ENCODE measurements around the gene KCNE5.
"Not testable (repeated sequence)": the region's sequence is repeated elsewhere in the genome, so short reads cannot be mapped to it uniquely, and the experiment has no call there.

The KCNE5 gene

GRCh38 chrX:109622270-109622669 is 2.7 kb downstream of the KCNE5 start:
- no peaks in the 10 kb centered on the region for H3K36me3 ChIP-seq (ENCODE audit: control insufficient read depth in 2 of 2, insufficient read depth in 2 of 2, low read length in 2 of 2)
- H3K27me3 ChIP-seq (ENCODE audit: control insufficient read depth in 2 of 2, insufficient read depth in 2 of 2, low read length in 2 of 2): no peaks in the 10 kb centered on the region
- no peak overlapping the region for H3K27ac ChIP-seq (ENCODE audit: low read depth in 2 of 2, low read length in 2 of 2)
- no peaks in the 10 kb centered on the region for H3K4me1 ChIP-seq (ENCODE audit: control insufficient read depth in 2 of 2, insufficient read depth in 2 of 2, low read length in 2 of 2)
- no peak overlapping the region for H3K9ac ChIP-seq (ENCODE audit: low read depth in 1 of 2, low read length in 2 of 2)
- no peak overlapping the region for H3K4me3 ChIP-seq (ENCODE audit: low read length in 2 of 2)
- no peaks in the 10 kb centered on the region for H3K9me3 ChIP-seq (ENCODE audit: control insufficient read depth in 2 of 2, low read length in 2 of 2)

- Histone ChIP-seq H3K4me1 (ENCODE audit: control insufficient read depth in 2 of 2, insufficient read depth in 2 of 2, low read length in 2 of 2) (no peaks in the 10 kb centered on the region), H3K4me3 (ENCODE audit: low read length in 2 of 2) (no peak overlapping the region), H3K9me3 (ENCODE audit: control insufficient read depth in 2 of 2, low read length in 2 of 2) (no peaks in the 10 kb centered on the region), H3K27ac (ENCODE audit: low read depth in 2 of 2, low read length in 2 of 2) (no peak overlapping the region), H3K9ac (ENCODE audit: low read depth in 1 of 2, low read length in 2 of 2) (no peak overlapping the region), H3K27me3 (ENCODE audit: control insufficient read depth in 2 of 2, insufficient read depth in 2 of 2, low read length in 2 of 2) (no peaks in the 10 kb centered on the region), H3K36me3 (ENCODE audit: control insufficient read depth in 2 of 2, insufficient read depth in 2 of 2, low read length in 2 of 2) (no peaks in the 10 kb centered on the region)
Observed at GRCh38 chrX:109619771-109620170, 5.2 kb downstream of the KCNE5 start.

- H3K27ac ChIP-seq (ENCODE audit: low read depth in 2 of 2, low read length in 2 of 2): no peak overlapping the region
Observed at GRCh38 chrX:109614951-109615350, 10.0 kb downstream of the KCNE5 start.

GRCh38 chrX:109601486-109601885 is 23.5 kb downstream of the KCNE5 start:
- no peak overlapping the region for H3K4me3 ChIP-seq (ENCODE audit: low read length in 2 of 2)
- H3K27me3 ChIP-seq (ENCODE audit: control insufficient read depth in 2 of 2, insufficient read depth in 2 of 2, low read length in 2 of 2): peaks cover 2 to 3% of the 10 kb centered on the region in 2 donors
- no peaks in the 10 kb centered on the region for H3K4me1 ChIP-seq (ENCODE audit: control insufficient read depth in 2 of 2, insufficient read depth in 2 of 2, low read length in 2 of 2)
- H3K36me3 ChIP-seq (ENCODE audit: control insufficient read depth in 2 of 2, insufficient read depth in 2 of 2, low read length in 2 of 2): no peaks in the 10 kb centered on the region
- no peaks in the 10 kb centered on the region for H3K9me3 ChIP-seq (ENCODE audit: control insufficient read depth in 2 of 2, low read length in 2 of 2)
- H3K27ac ChIP-seq (ENCODE audit: low read depth in 2 of 2, low read length in 2 of 2): no peak overlapping the region
- no peak overlapping the region for H3K9ac ChIP-seq (ENCODE audit: low read depth in 1 of 2, low read length in 2 of 2)

More at GRCh38 chrX:109614951-109615350, 10.0 kb downstream of the KCNE5 start:
- Histone ChIP-seq H3K9me3 (ENCODE audit: control insufficient read depth in 2 of 2, low read length in 2 of 2) (no peaks in the 10 kb centered on the region), H3K9ac (ENCODE audit: low read depth in 1 of 2, low read length in 2 of 2) (no peak overlapping the region), H3K4me3 (ENCODE audit: low read length in 2 of 2) (no peak overlapping the region), H3K36me3 (ENCODE audit: control insufficient read depth in 2 of 2, insufficient read depth in 2 of 2, low read length in 2 of 2) (no peaks in the 10 kb centered on the region), H3K27me3 (ENCODE audit: control insufficient read depth in 2 of 2, insufficient read depth in 2 of 2, low read length in 2 of 2) (no peaks in the 10 kb centered on the region), H3K4me1 (ENCODE audit: control insufficient read depth in 2 of 2, insufficient read depth in 2 of 2, low read length in 2 of 2) (no peaks in the 10 kb centered on the region)

- H3K27ac ChIP-seq (ENCODE audit: low read depth in 2 of 2, low read length in 2 of 2): no peak overlapping the region
- H3K4me3 ChIP-seq (ENCODE audit: low read length in 2 of 2): no peak overlapping the region
Observed at GRCh38 chrX:109600237-109600651, 24.7 kb downstream of the KCNE5 start.

GRCh38 chrX:109596015-109596414 is 29.0 kb downstream of the KCNE5 start:
- Histone ChIP-seq H3K9me3 (ENCODE audit: control insufficient read depth in 2 of 2, low read length in 2 of 2) (no peaks in the 10 kb centered on the region), H3K27ac (ENCODE audit: low read depth in 2 of 2, low read length in 2 of 2) (no peak overlapping the region), H3K4me1 (ENCODE audit: control insufficient read depth in 2 of 2, insufficient read depth in 2 of 2, low read length in 2 of 2) (no peaks in the 10 kb centered on the region), H3K36me3 (ENCODE audit: control insufficient read depth in 2 of 2, insufficient read depth in 2 of 2, low read length in 2 of 2) (no peaks in the 10 kb centered on the region), H3K4me3 (ENCODE audit: low read length in 2 of 2) (no peak overlapping the region), H3K27me3 (ENCODE audit: control insufficient read depth in 2 of 2, insufficient read depth in 2 of 2, low read length in 2 of 2) (no peaks in the 10 kb centered on the region), H3K9ac (ENCODE audit: low read depth in 1 of 2, low read length in 2 of 2) (no peak overlapping the region)

More at GRCh38 chrX:109600237-109600651, 24.7 kb downstream of the KCNE5 start:
- no peaks in the 10 kb centered on the region for H3K9me3 ChIP-seq (ENCODE audit: control insufficient read depth in 2 of 2, low read length in 2 of 2)
- no peaks in the 10 kb centered on the region for H3K4me1 ChIP-seq (ENCODE audit: control insufficient read depth in 2 of 2, insufficient read depth in 2 of 2, low read length in 2 of 2)
- no peak overlapping the region for H3K9ac ChIP-seq (ENCODE audit: low read depth in 1 of 2, low read length in 2 of 2)
- H3K27me3 ChIP-seq (ENCODE audit: control insufficient read depth in 2 of 2, insufficient read depth in 2 of 2, low read length in 2 of 2): peaks cover 2 to 3% of the 10 kb centered on the region in 2 donors
- no peaks in the 10 kb centered on the region for H3K36me3 ChIP-seq (ENCODE audit: control insufficient read depth in 2 of 2, insufficient read depth in 2 of 2, low read length in 2 of 2)

- H3K9ac ChIP-seq (ENCODE audit: low read depth in 1 of 2, low read length in 2 of 2): no peak overlapping the region
- no peaks in the 10 kb centered on the region for H3K36me3 ChIP-seq (ENCODE audit: control insufficient read depth in 2 of 2, insufficient read depth in 2 of 2, low read length in 2 of 2)
- H3K27ac ChIP-seq (ENCODE audit: low read depth in 2 of 2, low read length in 2 of 2): no peak overlapping the region
- H3K9me3 ChIP-seq (ENCODE audit: control insufficient read depth in 2 of 2, low read length in 2 of 2): no peaks in the 10 kb centered on the region
- H3K4me3 ChIP-seq (ENCODE audit: low read length in 2 of 2): no peak overlapping the region
- H3K4me1 ChIP-seq (ENCODE audit: control insufficient read depth in 2 of 2, insufficient read depth in 2 of 2, low read length in 2 of 2): no peaks in the 10 kb centered on the region
- peaks cover 0 to 9% of the 10 kb centered on the region in 2 donors for H3K27me3 ChIP-seq (ENCODE audit: control insufficient read depth in 2 of 2, insufficient read depth in 2 of 2, low read length in 2 of 2)
Observed at GRCh38 chrX:109590176-109590575, 34.8 kb downstream of the KCNE5 start.

GRCh38 chrX:109585488-109585887 is 39.5 kb downstream of the KCNE5 start:
- Histone ChIP-seq H3K36me3 (ENCODE audit: control insufficient read depth in 2 of 2, insufficient read depth in 2 of 2, low read length in 2 of 2) (no peaks in the 10 kb centered on the region), H3K4me1 (ENCODE audit: control insufficient read depth in 2 of 2, insufficient read depth in 2 of 2, low read length in 2 of 2) (no peaks in the 10 kb centered on the region), H3K9ac (ENCODE audit: low read depth in 1 of 2, low read length in 2 of 2) (no peak overlapping the region), H3K9me3 (ENCODE audit: control insufficient read depth in 2 of 2, low read length in 2 of 2) (no peaks in the 10 kb centered on the region), H3K27ac (ENCODE audit: low read depth in 2 of 2, low read length in 2 of 2) (no peak overlapping the region), H3K4me3 (ENCODE audit: low read length in 2 of 2) (no peak overlapping the region), H3K27me3 (ENCODE audit: control insufficient read depth in 2 of 2, insufficient read depth in 2 of 2, low read length in 2 of 2) (peaks cover 5 to 9% of the 10 kb centered on the region in 2 donors)

- H3K9me3 ChIP-seq (ENCODE audit: control insufficient read depth in 2 of 2, low read length in 2 of 2): no peaks in the 10 kb centered on the region
- no peak overlapping the region for H3K4me3 ChIP-seq (ENCODE audit: low read length in 2 of 2)
- H3K36me3 ChIP-seq (ENCODE audit: control insufficient read depth in 2 of 2, insufficient read depth in 2 of 2, low read length in 2 of 2): no peaks in the 10 kb centered on the region
- no peaks in the 10 kb centered on the region for H3K4me1 ChIP-seq (ENCODE audit: control insufficient read depth in 2 of 2, insufficient read depth in 2 of 2, low read length in 2 of 2)
- no peak overlapping the region for H3K27ac ChIP-seq (ENCODE audit: low read depth in 2 of 2, low read length in 2 of 2)
- peaks cover 0 to 7% of the 10 kb centered on the region in 2 donors for H3K27me3 ChIP-seq (ENCODE audit: control insufficient read depth in 2 of 2, insufficient read depth in 2 of 2, low read length in 2 of 2)
- no peak overlapping the region for H3K9ac ChIP-seq (ENCODE audit: low read depth in 1 of 2, low read length in 2 of 2)
Observed at GRCh38 chrX:109578916-109579315, 46.1 kb downstream of the KCNE5 start.

- no peaks in the 10 kb centered on the region for H3K36me3 ChIP-seq (ENCODE audit: control insufficient read depth in 2 of 2, insufficient read depth in 2 of 2, low read length in 2 of 2)
- H3K27ac ChIP-seq (ENCODE audit: low read depth in 2 of 2, low read length in 2 of 2): no peak overlapping the region
- H3K9ac ChIP-seq (ENCODE audit: low read depth in 1 of 2, low read length in 2 of 2): no peak overlapping the region
- no peaks in the 10 kb centered on the region for H3K9me3 ChIP-seq (ENCODE audit: control insufficient read depth in 2 of 2, low read length in 2 of 2)
- no peak overlapping the region for H3K4me3 ChIP-seq (ENCODE audit: low read length in 2 of 2)
- H3K4me1 ChIP-seq (ENCODE audit: control insufficient read depth in 2 of 2, insufficient read depth in 2 of 2, low read length in 2 of 2): no peaks in the 10 kb centered on the region
- H3K27me3 ChIP-seq (ENCODE audit: control insufficient read depth in 2 of 2, insufficient read depth in 2 of 2, low read length in 2 of 2): peaks cover 0 to 7% of the 10 kb centered on the region in 2 donors
Observed at GRCh38 chrX:109577055-109577454, 47.9 kb downstream of the KCNE5 start.

- H3K4me3 ChIP-seq (ENCODE audit: low read length in 2 of 2); H3K27me3 ChIP-seq (ENCODE audit: control insufficient read depth in 2 of 2, insufficient read depth in 2 of 2, low read length in 2 of 2); H3K36me3 ChIP-seq (ENCODE audit: control insufficient read depth in 2 of 2, insufficient read depth in 2 of 2, low read length in 2 of 2); H3K9ac ChIP-seq (ENCODE audit: low read depth in 1 of 2, low read length in 2 of 2); H3K4me1 ChIP-seq (ENCODE audit: control insufficient read depth in 2 of 2, insufficient read depth in 2 of 2, low read length in 2 of 2); H3K9me3 ChIP-seq (ENCODE audit: control insufficient read depth in 2 of 2, low read length in 2 of 2); H3K27ac ChIP-seq (ENCODE audit: low read depth in 2 of 2, low read length in 2 of 2): not testable (repeated sequence)
Observed at GRCh38 chrX:109576083-109576482, 48.9 kb downstream of the KCNE5 start.
